DOHH2 (cell line): Measurements from ENCODE around the gene PLA2G2E.

ENCODE experiments used
- EZH2phosphoT487 ChIP-seq: fragments of 200-600 bp; sonication (generic); IDR thresholded peaks from 2 replicates; pipeline ENCODE4 v1.6.1; 2017; ENCODE audit warnings: borderline replicate concordance, mild to moderate bottlenecking, antibody characterized with exemption, low read length, moderate library complexity, mixed read lengths
- TF ChIP-seq, protein P1 (sequence below): fragments of 200-600 bp; sonication (generic); IDR thresholded peaks from one replicate; pipeline ENCODE4 v1.5.1; 2014; ENCODE audit warnings: antibody characterized with exemption, mild to moderate bottlenecking, low read depth, low read length; ENCODE audit not compliant: poor library complexity, severe bottlenecking

GRCh38 chr1:19894218-19894617, 29.2 kb downstream of the PLA2G2E start:
- TF ChIP-seq, protein P1, sequence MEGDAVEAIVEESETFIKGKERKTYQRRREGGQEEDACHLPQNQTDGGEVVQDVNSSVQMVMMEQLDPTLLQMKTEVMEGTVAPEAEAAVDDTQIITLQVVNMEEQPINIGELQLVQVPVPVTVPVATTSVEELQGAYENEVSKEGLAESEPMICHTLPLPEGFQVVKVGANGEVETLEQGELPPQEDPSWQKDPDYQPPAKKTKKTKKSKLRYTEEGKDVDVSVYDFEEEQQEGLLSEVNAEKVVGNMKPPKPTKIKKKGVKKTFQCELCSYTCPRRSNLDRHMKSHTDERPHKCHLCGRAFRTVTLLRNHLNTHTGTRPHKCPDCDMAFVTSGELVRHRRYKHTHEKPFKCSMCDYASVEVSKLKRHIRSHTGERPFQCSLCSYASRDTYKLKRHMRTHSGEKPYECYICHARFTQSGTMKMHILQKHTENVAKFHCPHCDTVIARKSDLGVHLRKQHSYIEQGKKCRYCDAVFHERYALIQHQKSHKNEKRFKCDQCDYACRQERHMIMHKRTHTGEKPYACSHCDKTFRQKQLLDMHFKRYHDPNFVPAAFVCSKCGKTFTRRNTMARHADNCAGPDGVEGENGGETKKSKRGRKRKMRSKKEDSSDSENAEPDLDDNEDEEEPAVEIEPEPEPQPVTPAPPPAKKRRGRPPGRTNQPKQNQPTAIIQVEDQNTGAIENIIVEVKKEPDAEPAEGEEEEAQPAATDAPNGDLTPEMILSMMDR = no peak
- TF ChIP-seq EZH2phosphoT487 = no peak
